MM.1S (cell line): ENCODE results near the gene CAMK4.

ENCODE experiments used
- DNase-seq: peaks from one replicate; pipeline ENCODE4 v3.0.0-alpha.2; 2015
- H2AFZ ChIP-seq: fragments of 300-600 bp; sonication (generic); 2 replicates; pipeline ENCODE4 v1.6.0; 2016; ENCODE audit warnings: antibody characterized with exemption, low read length
- H3F3A ChIP-seq: fragments of 300-600 bp; sonication (generic); 2 replicates; pipeline ENCODE4 v1.6.1; 2016; ENCODE audit warnings: mild to moderate bottlenecking, antibody characterized with exemption, low read length, moderate library complexity, mixed read lengths; ENCODE audit not compliant: insufficient read depth
- H3K27ac ChIP-seq: fragments of 300-600 bp; sonication (generic); 2 replicates; pipeline ENCODE4 v1.5.1; 2016; ENCODE audit warnings: mild to moderate bottlenecking, low read length
- H3K27me3 ChIP-seq: fragments of 300-600 bp; sonication (generic); replicated peaks from 2 replicates; pipeline ENCODE4 v1.6.0; 2016; ENCODE audit warnings: low read length; ENCODE audit not compliant: insufficient read depth
- H3K36me3 ChIP-seq: fragments of 300-600 bp; sonication (generic); replicated peaks from 2 replicates; pipeline ENCODE4 v1.6.1; 2016; ENCODE audit warnings: mild to moderate bottlenecking, low read length, mixed read lengths; ENCODE audit not compliant: insufficient read depth
- H3K4me1 ChIP-seq: fragments of 300-600 bp; sonication (generic); 2 replicates; pipeline ENCODE4 v1.6.1; 2016; ENCODE audit warnings: low read length, mixed read lengths
- H3K4me2 ChIP-seq: fragments of 300-600 bp; sonication (generic); 2 replicates; pipeline ENCODE4 v1.6.0; 2016; ENCODE audit warnings: low read depth, low read length
- H3K4me3 ChIP-seq: fragments of 300-600 bp; sonication (generic); 2 replicates; pipeline ENCODE4 v1.5.1; 2016; ENCODE audit warnings: low read length, mixed read lengths
- H3K79me2 ChIP-seq: fragments of 300-600 bp; sonication (generic); 2 replicates; pipeline ENCODE4 v1.6.1; 2016; ENCODE audit warnings: mixed run types, low read length, mixed read lengths
- H3K9ac ChIP-seq: fragments of 300-600 bp; sonication (generic); 2 replicates; pipeline ENCODE4 v1.6.1; 2016; ENCODE audit warnings: low read length, mixed read lengths
- H3K9me2 ChIP-seq: fragments of 300-600 bp; sonication (generic); replicated peaks from 2 replicates; pipeline ENCODE4 v1.6.1; 2016; ENCODE audit warnings: mild to moderate bottlenecking, low read length, mixed read lengths; ENCODE audit not compliant: insufficient read depth
- H3K9me3 ChIP-seq: fragments of 300-600 bp; sonication (generic); replicated peaks from 2 replicates; pipeline ENCODE4 v1.6.1; 2016; ENCODE audit warnings: mild to moderate bottlenecking, low read length, mixed read lengths; ENCODE audit not compliant: insufficient read depth
- H4K20me1 ChIP-seq: fragments of 300-600 bp; sonication (generic); 2 replicates; pipeline ENCODE4 v1.6.1; 2016; ENCODE audit warnings: mild to moderate bottlenecking, low read length, moderate library complexity, mixed read lengths; ENCODE audit not compliant: insufficient read depth
- EZH2 ChIP-seq: fragments of 300-600 bp; sonication (generic); optimal IDR thresholded peaks from 2 replicates; pipeline ENCODE3; 2017; ENCODE audit warnings: low read depth, mild to moderate bottlenecking, antibody characterized with exemption, low read length, mixed read lengths
- EZH2phosphoT487 ChIP-seq: fragments of 300-600 bp; sonication (generic); IDR thresholded peaks from 2 replicates; pipeline ENCODE4 v1.6.1; 2018; ENCODE audit warnings: antibody characterized with exemption, low read length
- TF ChIP-seq, protein P1 (sequence below): fragments of 300-600 bp; sonication (generic); IDR thresholded peaks from 2 replicates; pipeline ENCODE4 v1.5.1; 2016; ENCODE audit warnings: antibody characterized with exemption, low read length, mixed read lengths

The CAMK4 gene

GRCh38 chr5:111412593-111412992, 188.4 kb downstream of the CAMK4 start:
- no peaks in the 10 kb centered on the region for H3K79me2 ChIP-seq
- H3K9ac ChIP-seq = no peak overlapping the region
- no peaks in the 10 kb centered on the region for H4K20me1 ChIP-seq
- H3K4me1 ChIP-seq = no peaks in the 10 kb centered on the region
- no peaks in the 10 kb centered on the region for H3K36me3 ChIP-seq
- H3K27ac ChIP-seq = no peak overlapping the region
- no peaks in the 10 kb centered on the region; the same call in 1 of the 2 replicates for H3K9me3 ChIP-seq
- H3K4me3 ChIP-seq = no peak overlapping the region
- H3F3A ChIP-seq = no peaks in the 10 kb centered on the region
- DNase-seq = no peak
- no peak for TF ChIP-seq EZH2phosphoT487
- TF ChIP-seq, protein P1, sequence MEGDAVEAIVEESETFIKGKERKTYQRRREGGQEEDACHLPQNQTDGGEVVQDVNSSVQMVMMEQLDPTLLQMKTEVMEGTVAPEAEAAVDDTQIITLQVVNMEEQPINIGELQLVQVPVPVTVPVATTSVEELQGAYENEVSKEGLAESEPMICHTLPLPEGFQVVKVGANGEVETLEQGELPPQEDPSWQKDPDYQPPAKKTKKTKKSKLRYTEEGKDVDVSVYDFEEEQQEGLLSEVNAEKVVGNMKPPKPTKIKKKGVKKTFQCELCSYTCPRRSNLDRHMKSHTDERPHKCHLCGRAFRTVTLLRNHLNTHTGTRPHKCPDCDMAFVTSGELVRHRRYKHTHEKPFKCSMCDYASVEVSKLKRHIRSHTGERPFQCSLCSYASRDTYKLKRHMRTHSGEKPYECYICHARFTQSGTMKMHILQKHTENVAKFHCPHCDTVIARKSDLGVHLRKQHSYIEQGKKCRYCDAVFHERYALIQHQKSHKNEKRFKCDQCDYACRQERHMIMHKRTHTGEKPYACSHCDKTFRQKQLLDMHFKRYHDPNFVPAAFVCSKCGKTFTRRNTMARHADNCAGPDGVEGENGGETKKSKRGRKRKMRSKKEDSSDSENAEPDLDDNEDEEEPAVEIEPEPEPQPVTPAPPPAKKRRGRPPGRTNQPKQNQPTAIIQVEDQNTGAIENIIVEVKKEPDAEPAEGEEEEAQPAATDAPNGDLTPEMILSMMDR = no peak
- no peak for TF ChIP-seq EZH2
- H3K9me2 ChIP-seq = no peaks in the 10 kb centered on the region
- H3K27me3 ChIP-seq = no peaks in the 10 kb centered on the region
- no peak overlapping the region for H2AFZ ChIP-seq
- no peak overlapping the region for H3K4me2 ChIP-seq

GRCh38 chr5:111415053-111415452, 190.9 kb downstream of the CAMK4 start:
- Histone ChIP-seq H2AFZ (0 out of 2 replicates have a peak overlapping the region, but pooled peaks have one; percentile 9), H4K20me1 (no peaks in the 10 kb centered on the region), H3K9ac (no peak overlapping the region), H3K27me3 (no peaks in the 10 kb centered on the region), H3K36me3 (no peaks in the 10 kb centered on the region), H3K79me2 (no peaks in the 10 kb centered on the region), H3K4me2 (no peak overlapping the region), H3K4me1 (no peaks in the 10 kb centered on the region), H3F3A (no peaks in the 10 kb centered on the region), H3K4me3 (no peak overlapping the region), H3K9me2 (no peaks in the 10 kb centered on the region), H3K27ac (no peak overlapping the region), H3K9me3 (no peaks in the 10 kb centered on the region; the same call in 1 of the 2 replicates)
- TF ChIP-seq EZH2 = no peak
- TF ChIP-seq, protein P1 = no peak
- no peak for TF ChIP-seq EZH2phosphoT487
- DNase-seq = no peak

- H4K20me1 ChIP-seq = no peaks in the 10 kb centered on the region
- TF ChIP-seq, protein P1 = no peak
- no peak for TF ChIP-seq EZH2
- TF ChIP-seq EZH2phosphoT487 = no peak
- H3K9me3 ChIP-seq = no peaks in the 10 kb centered on the region
- H3K4me3 ChIP-seq = no peak overlapping the region
- H3K27ac ChIP-seq = no peak overlapping the region
- no peak overlapping the region for H3K4me2 ChIP-seq
- no peak overlapping the region for H2AFZ ChIP-seq
- H3K4me1 ChIP-seq = peaks cover 14% of the 10 kb centered on the region
- H3F3A ChIP-seq = no peaks in the 10 kb centered on the region
- peak; percentile 63 for DNase-seq
- H3K9ac ChIP-seq = no peak overlapping the region
- H3K9me2 ChIP-seq = no peaks in the 10 kb centered on the region; the same call in 1 of the 2 replicates
- no peaks in the 10 kb centered on the region for H3K36me3 ChIP-seq
- no peaks in the 10 kb centered on the region for H3K79me2 ChIP-seq
- H3K27me3 ChIP-seq = no peaks in the 10 kb centered on the region
Measured at GRCh38 chr5:111422245-111422644, 198.1 kb downstream of the CAMK4 start.
